GM12878 (cell line): ENCODE measurements around the gene G6PC1. TPM values are rescaled to one million over a fixed set of nuclear protein-coding genes. Genes with fewer than 3 reads are reported as not detected.

Experiments
- ATAC-seq: fragments of 200-7000 bp; cut with Tn5 transposase; 3 replicates; pipeline ENCODE4 v1.9.1; 2020; ENCODE audit warnings: mild to moderate bottlenecking, moderate library complexity
- BruUV-seq: library from RNA; stranded (reverse); fragments of 400-500 nt; replicated peaks from 2 replicates; lab custom pipeline; 2021; lab: Mats Ljungman, UMichigan
- CTCF ChIA-PET: fragments of 300-600 bp; sonication (Branson Sonifier 250); formaldehyde crosslinking; extraction: SDS; loops from one replicate; lab custom pipeline; 2021; ENCODE audit warnings: inconsistent platforms; lab: Yijun Ruan, JAX
- POLR2A ChIA-PET: fragments of 350-600 bp; formaldehyde crosslinking; extraction: SDS; loops from one replicate; lab custom pipeline; 2021; ENCODE audit warnings: inconsistent platforms; lab: Charles Lee
- RAD21 ChIA-PET: fragments of 300-600 bp; sonication (Branson Sonifier 250); formaldehyde crosslinking; loops from one replicate; lab custom pipeline; 2023; ENCODE audit warnings: antibody characterized with exemption; ENCODE audit not compliant: unreplicated experiment; lab: Charles Lee
- SMC1A ChIA-PET: fragments of 300-600 bp; sonication (Branson Sonifier 250); formaldehyde crosslinking; loops from one replicate; lab custom pipeline; 2023; ENCODE audit not compliant: unreplicated experiment, uncharacterized antibody; lab: Charles Lee
- DNase-seq: peaks from one replicate; pipeline ENCODE4 v3.0.0-alpha.2; 2011; ENCODE audit warnings: low read depth, low spot score
- FAIRE-seq: peaks from 3 replicates; lab custom pipeline; 2011; peaks lifted over from hg19 to GRCh38; lab: Jason Lieb, UNC
- H2AFZ ChIP-seq: 2 replicates; pipeline ENCODE4 v1.6.0; 2011; ENCODE audit warnings: low read depth, low read length, control low read depth; ENCODE audit not compliant: control insufficient read depth
- H3K27ac ChIP-seq: 2 replicates; pipeline ENCODE4 v1.5.1; 2011; ENCODE audit warnings: control low read depth; ENCODE audit not compliant: control insufficient read depth, insufficient read depth
- H3K27me3 ChIP-seq, 2 experiments: replicated peaks in 1 of 2; 2 replicates each; pipeline versions ENCODE4 v1.6.0 to v1.6.1; 2011; ENCODE audit warnings: low read length in 1 of 2; ENCODE audit not compliant: control insufficient read depth in 2 of 2, insufficient read depth in 2 of 2
- H3K36me3 ChIP-seq, 2 experiments: 2 replicates each; pipeline ENCODE4 v1.5.1; 2011; ENCODE audit warnings: low read length in 1 of 2; ENCODE audit not compliant: control insufficient read depth in 2 of 2, insufficient read depth in 2 of 2
- H3K4me1 ChIP-seq: 2 replicates; pipeline ENCODE4 v1.6.1; 2011; ENCODE audit warnings: mild to moderate bottlenecking, low read length, moderate library complexity, mixed read lengths; ENCODE audit not compliant: control insufficient read depth, insufficient read depth
- H3K4me2 ChIP-seq: 2 replicates; pipeline ENCODE4 v1.6.0; 2011; ENCODE audit warnings: control low read depth; ENCODE audit not compliant: control insufficient read depth, insufficient read depth
- H3K4me3 ChIP-seq: fragments of 200-600 bp; sonication (generic); 2 replicates; pipeline ENCODE4 v1.5.1; 2016
- H3K79me2 ChIP-seq: 2 replicates; pipeline ENCODE4 v1.6.0; 2011; ENCODE audit warnings: low read length; ENCODE audit not compliant: control insufficient read depth, insufficient read depth
- H3K9ac ChIP-seq: 2 replicates; pipeline ENCODE4 v1.8.0; 2011; ENCODE audit warnings: low read length, control low read depth, mixed read lengths; ENCODE audit not compliant: control insufficient read depth, insufficient read depth
- H3K9me3 ChIP-seq: replicated peaks from 3 replicates; pipeline ENCODE4 v1.5.1; 2011; ENCODE audit warnings: mild to moderate bottlenecking, low read length; ENCODE audit not compliant: control insufficient read depth, insufficient read depth
- H4K20me1 ChIP-seq: 2 replicates; pipeline ENCODE4 v1.6.0; 2011; ENCODE audit not compliant: control insufficient read depth, insufficient read depth
- E2F4 ChIP-seq: IDR thresholded peaks from 2 replicates; pipeline ENCODE4 v1.6.1; 2012; ENCODE audit warnings: low read depth, low read length, improper control_type of control experiment
- E2F8 ChIP-seq: fragments of 450-650 bp; IDR thresholded peaks from 2 replicates; pipeline ENCODE4 v1.6.1; 2018; ENCODE audit warnings: mild to moderate bottlenecking, low read depth, moderate library complexity; ENCODE audit not compliant: partially characterized antibody
- ELK1 ChIP-seq: IDR thresholded peaks from 2 replicates; pipeline ENCODE4 v1.6.1; 2012; ENCODE audit warnings: low read depth, low read length, improper control_type of control experiment
- FOS ChIP-seq: IDR thresholded peaks from 3 replicates; pipeline ENCODE4 v1.6.1; 2011; ENCODE audit warnings: borderline replicate concordance; ENCODE audit not compliant: insufficient read length; ENCODE audit errors: extremely low read depth
- HDAC2 ChIP-seq: fragments of 200-600 bp; sonication (generic); IDR thresholded peaks from 2 replicates; pipeline ENCODE4 v1.6.1; 2017
- KAT2A ChIP-seq: conservative IDR thresholded peaks from 2 replicates; pipeline ENCODE4 v1.6.1; 2011; ENCODE audit warnings: low read depth, low read length; ENCODE audit not compliant: control insufficient read depth
- KLF5 ChIP-seq: fragments of 450-650 bp; IDR thresholded peaks from 2 replicates; pipeline ENCODE4 v1.6.1; 2014; ENCODE audit warnings: mild to moderate bottlenecking; ENCODE audit not compliant: partially characterized antibody
- LARP7 ChIP-seq: fragments of 450-650 bp; IDR thresholded peaks from 2 replicates; pipeline ENCODE4 v1.6.1; 2017; ENCODE audit warnings: mild to moderate bottlenecking
- MAX ChIP-seq: IDR thresholded peaks from 2 replicates; pipeline ENCODE4 v1.6.1; 2012; ENCODE audit warnings: low read depth, low read length, improper control_type of control experiment
- MYC ChIP-seq: IDR thresholded peaks from 2 replicates; pipeline ENCODE4 v1.6.1; 2011; ENCODE audit warnings: mild to moderate bottlenecking, low read length, moderate library complexity, inconsistent platforms; ENCODE audit not compliant: insufficient read depth, insufficient replicate concordance, insufficient read length, severe bottlenecking
- POLR2A ChIP-seq: IDR thresholded peaks from 2 replicates; pipeline ENCODE4 v1.6.1; 2011; ENCODE audit warnings: low read depth, mild to moderate bottlenecking, low read length
- RAD21 ChIP-seq: IDR thresholded peaks from 2 replicates; pipeline ENCODE4 v1.6.1; 2011; ENCODE audit warnings: mild to moderate bottlenecking, low read depth, low read length, moderate library complexity; ENCODE audit not compliant: insufficient read depth
- RCOR1 ChIP-seq: conservative IDR thresholded peaks from 2 replicates; pipeline ENCODE4 v1.6.1; 2012; ENCODE audit warnings: low read depth, low read length, improper control_type of control experiment
- TAF1 ChIP-seq: IDR thresholded peaks from 2 replicates; pipeline ENCODE4 v1.6.1; 2011; ENCODE audit warnings: mild to moderate bottlenecking, low read depth, low read length, borderline replicate concordance
- WRNIP1 ChIP-seq: IDR thresholded peaks from 2 replicates; pipeline ENCODE4 v1.6.1; 2011; ENCODE audit warnings: low read depth, low read length, improper control_type of control experiment, borderline replicate concordance
- YBX1 ChIP-seq: fragments of 450-650 bp; IDR thresholded peaks from 2 replicates; pipeline ENCODE4 v1.6.1; 2016; ENCODE audit warnings: antibody characterized with exemption
- ZNF207 ChIP-seq: fragments of 450-650 bp; IDR thresholded peaks from 2 replicates; pipeline ENCODE4 v1.6.1; 2014; ENCODE audit warnings: antibody characterized with exemption, mild to moderate bottlenecking, borderline replicate concordance
- ZNF217 ChIP-seq: fragments of 450-650 bp; IDR thresholded peaks from 2 replicates; pipeline ENCODE4 v1.6.1; 2017; ENCODE audit warnings: antibody characterized with exemption, mild to moderate bottlenecking
- WGBS: methylation state at CpG from one replicate; pipeline ENCODE4 v1.1.6; 2016; ENCODE audit warnings: low lambda C conversion rate; ENCODE audit not compliant: insufficient replicate concordance, insufficient coverage; ENCODE audit errors: missing lambda C conversion rate; 5-methylcytosine and 5-hydroxymethylcytosine counted together
- in situ Hi-C: fragments of 300-500 bp; cut with MboI; formaldehyde crosslinking; loops from 9 replicates; pipeline ENCODE4 v1.14.3; 2018; ENCODE audit warnings: mixed read lengths
- intact Hi-C: fragments of 100-400 bp; cut with micrococcal nuclease; formaldehyde crosslinking; loops from one replicate; pipeline ENCODE4 v1.14.2; 2022; ENCODE audit not compliant: unreplicated experiment
- polyA plus RNA-seq, 11 experiments: library from polyadenylated mRNA; depleted of rRNA in 4 of 11; unstranded in 6 of 11; stranded (reverse) in 5 of 11; fragments of >200 nt; fragmentation: Nextera tagmentation in 4 of 11; fragmentation: Illumina TruSeq in 1 of 11; extraction: Ambion mirVana in 4 of 11; extraction: Trizol in 1 of 11; gene quantifications; 1 replicate in 1 of 11; 2 replicates in 10 of 11; pipeline versions ENCODE4 v1.2.1 to v1.2.3, GENCODE V29; 2011 to 2016; ENCODE audit warnings: inconsistent platforms in 2 of 11, missing spikeins in 2 of 11, low read depth in 1 of 11
- total RNA-seq, 4 experiments: library from RNA; depleted of rRNA in 3 of 4; stranded (reverse); fragments of >200 nt in 3 of 4; fragmentation: Illumina TruSeq in 1 of 4; extraction: Trizol in 1 of 4; gene quantifications; 2 replicates each; pipeline versions ENCODE4 v1.2.1 to v1.2.3, GENCODE V29; 2013 to 2021

G6PC1 gene
- total and polyA plus RNA-seq, 10 of the 15 experiments (the other 5 are each of a cell fraction or from before 2014, with no cell fraction given): not detected

GRCh38 chr17:42853597-42853967 is 47.0 kb upstream of the G6PC1 start:
- intact Hi-C loops (no loop called here), in situ Hi-C loops (no loop called here)
- no peak for DNase-seq
- ChIA-PET RAD21 (no interaction called here), CTCF (interaction anchor here (0.6 kb wide), 1 partner anchor 75 kb away, joined by 3 read pairs; no protein-coding TSS in a partner anchor), SMC1A (no interaction called here), POLR2A (interaction anchor here (1.2 kb wide), 1 partner anchor 17 kb away, joined by 3 read pairs; no protein-coding TSS in a partner anchor)
- Histone ChIP-seq H2AFZ (no peak overlapping the region), H3K27me3 (no peaks in the 10 kb centered on the region), H3K27ac (no peak overlapping the region), H3K9me3 (no peaks in the 10 kb centered on the region), H3K4me3 (no peak overlapping the region), H3K36me3 (no peaks in the 10 kb centered on the region), H3K4me2 (no peak overlapping the region), H3K4me1 (no peaks in the 10 kb centered on the region), H3K9ac (no peak overlapping the region), H4K20me1 (no peaks in the 10 kb centered on the region), H3K79me2 (no peaks in the 10 kb centered on the region)
- no peak for FAIRE-seq
- WGBS: 39% methylated on average over 5 of the region's 5 CpGs
- BruUV-seq: no TSS peak
- ATAC-seq: no peak
- no peak for TF ChIP-seq RCOR1
- TF ChIP-seq POLR2A: no peak
- no peak for TF ChIP-seq MAX
- no peak for TF ChIP-seq KAT2A
- TF ChIP-seq LARP7: no peak
- no peak for TF ChIP-seq ZNF207
- no peak for TF ChIP-seq E2F8
- no peak for TF ChIP-seq E2F4
- TF ChIP-seq TAF1: no peak
- no peak for TF ChIP-seq FOS
- no peak for TF ChIP-seq RAD21
- no peak for TF ChIP-seq WRNIP1
- no peak for TF ChIP-seq YBX1
- TF ChIP-seq HDAC2: no peak
- no peak for TF ChIP-seq ZNF217
- no peak for TF ChIP-seq ELK1
- TF ChIP-seq MYC: no peak
- TF ChIP-seq KLF5: no peak
